Measurements from ENCODE around the gene C1D. TPM values are rescaled to one million over a fixed set of nuclear protein-coding genes. Genes with fewer than 3 reads are reported as not detected.

Gene C1D
- total and polyA plus RNA-seq, 2 donors (not counting 1 experiment from before 2014, with no cell fraction given), result 8.4 to 24.8 TPM

- intact Hi-C loops (cut with micrococcal nuclease), result no loop called here
- ChIA-PET POLR2A (no interaction called here), CTCF (no interaction called here)
- Histone ChIP-seq H2AFZ (ENCODE audit: insufficient read depth, low read depth, low read length, poor library complexity, severe bottlenecking) (no peak overlapping the region), H3K79me2 (ENCODE audit: control insufficient read depth, insufficient read depth, low read length) (no peaks in the 10 kb centered on the region), H3K9me3 (ENCODE audit: control extremely low read depth in 1 of 3, control insufficient read depth in 2 of 3, insufficient read depth in 1 of 3, low read length in 2 of 3) (no peaks in the 10 kb centered on the region), H3K4me2 (replicated peaks; ENCODE audit: low read depth, low read length, poor library complexity, severe bottlenecking) (no peak overlapping the region), H3K4me3 (ENCODE audit: control extremely low read depth in 1 of 5, extremely low read depth in 1 of 5, insufficient read depth in 1 of 5, low read depth in 2 of 5, low read length in 4 of 5) (no peak overlapping the region), H3K27me3 (replicated peaks in 1 of 4; ENCODE audit: control extremely low read depth in 1 of 4, control insufficient read depth in 3 of 4, insufficient read depth in 4 of 4, low read length in 3 of 4) (no peaks in the 10 kb centered on the region), H3K9ac (ENCODE audit: low read length) (no peak overlapping the region), H3K4me1 (ENCODE audit: control insufficient read depth in 2 of 2, insufficient read depth in 2 of 2, low read length in 2 of 2) (peaks cover 0 to 2% of the 10 kb centered on the region in 2 donors), H3K27ac (ENCODE audit: low read length in 2 of 2) (no peak overlapping the region), H3K36me3 (replicated peaks in 1 of 2; ENCODE audit: control extremely low read depth in 1 of 2, control insufficient read depth in 1 of 2, extremely low read depth in 1 of 2, insufficient read depth in 2 of 2, low read length in 1 of 2) (no peaks in the 10 kb centered on the region), H4K20me1 (ENCODE audit: control insufficient read depth, insufficient read depth, low read length, poor library complexity, severe bottlenecking) (no peaks in the 10 kb centered on the region)
- no peak for DNase-seq
- Mint-ChIP-seq H3K4me3 (no peak overlapping the region), H3K27ac (no peak overlapping the region), H3K27me3 (no peaks in the 10 kb centered on the region), H3K4me1 (peaks cover 7% of the 10 kb centered on the region), H3K9me3 (ENCODE audit: insufficient read depth) (no peaks in the 10 kb centered on the region)
- 75% methylated on average over 8 of the region's 8 CpGs for WGBS (ENCODE audit: insufficient coverage)
- TF ChIP-seq EZH2 (IDR thresholded peaks at IDR 0.05; ENCODE audit: borderline replicate concordance, insufficient read depth, low read depth, low read length, poor library complexity, severe bottlenecking) (no peak), CTCF (IDR thresholded peaks at IDR 0.05) (no peak)
- ATAC-seq (ENCODE audit: low read depth), result no peak
These were observed 36.5 kb upstream of the C1D start for GRCh38 chr2:68099260-68099659.

- no peak overlapping the region for H3K9ac ChIP-seq (ENCODE audit: low read length)
- peaks cover 7% of the 10 kb centered on the region for H3K4me1 Mint-ChIP-seq
- H3K4me1 ChIP-seq (ENCODE audit: control insufficient read depth in 2 of 2, insufficient read depth in 2 of 2, low read length in 2 of 2), result peaks cover 0 to 2% of the 10 kb centered on the region in 2 donors
- DNase-seq (no peak), ATAC-seq (ENCODE audit: low read depth) (no peak)
- TF ChIP-seq CTCF (IDR thresholded peaks at IDR 0.05) (no peak), EZH2 (IDR thresholded peaks at IDR 0.05; ENCODE audit: borderline replicate concordance, insufficient read depth, low read depth, low read length, poor library complexity, severe bottlenecking) (no peak)
- H3K36me3 ChIP-seq (replicated peaks in 1 of 2; ENCODE audit: control extremely low read depth in 1 of 2, control insufficient read depth in 1 of 2, extremely low read depth in 1 of 2, insufficient read depth in 2 of 2, low read length in 1 of 2), result no peaks in the 10 kb centered on the region
- CTCF ChIA-PET, result no interaction called here
- H3K9me3 Mint-ChIP-seq (ENCODE audit: insufficient read depth), result no peaks in the 10 kb centered on the region
- no peak overlapping the region for H2AFZ ChIP-seq (ENCODE audit: insufficient read depth, low read depth, low read length, poor library complexity, severe bottlenecking)
- H3K4me2 ChIP-seq (replicated peaks; ENCODE audit: low read depth, low read length, poor library complexity, severe bottlenecking), result no peak overlapping the region
- H3K27ac ChIP-seq (ENCODE audit: low read length in 2 of 2), result no peak overlapping the region
- no peaks in the 10 kb centered on the region for H3K79me2 ChIP-seq (ENCODE audit: control insufficient read depth, insufficient read depth, low read length)
- H3K4me3 ChIP-seq (ENCODE audit: control extremely low read depth in 1 of 5, extremely low read depth in 1 of 5, insufficient read depth in 1 of 5, low read depth in 2 of 5, low read length in 4 of 5), result no peak overlapping the region
- no peak overlapping the region for H3K27ac Mint-ChIP-seq
- H3K9me3 ChIP-seq (ENCODE audit: control extremely low read depth in 1 of 3, control insufficient read depth in 2 of 3, insufficient read depth in 1 of 3, low read length in 2 of 3), result no peaks in the 10 kb centered on the region
- no peaks in the 10 kb centered on the region for H4K20me1 ChIP-seq (ENCODE audit: control insufficient read depth, insufficient read depth, low read length, poor library complexity, severe bottlenecking)
- H3K27me3 Mint-ChIP-seq, result no peaks in the 10 kb centered on the region
- intact Hi-C loops (cut with micrococcal nuclease), result no loop called here
- POLR2A ChIA-PET, result no interaction called here
- H3K4me3 Mint-ChIP-seq, result no peak overlapping the region
- 100% methylated on average over 2 of the region's 3 CpGs for WGBS (ENCODE audit: insufficient coverage)
- H3K27me3 ChIP-seq (replicated peaks in 1 of 4; ENCODE audit: control extremely low read depth in 1 of 4, control insufficient read depth in 3 of 4, insufficient read depth in 4 of 4, low read length in 3 of 4), result no peaks in the 10 kb centered on the region
These were observed 35.5 kb upstream of the C1D start for GRCh38 chr2:68098291-68098797.
